PC-9 (cell line): ENCODE data around the gene ZNF385A.

Source experiments
- EZH2 ChIP-seq: fragments of 200-600 bp; sonication (generic); IDR thresholded peaks from 2 replicates; pipeline ENCODE4 v1.8.0; 2017; ENCODE audit warnings: antibody characterized with exemption, low read depth
- TF ChIP-seq, protein P1 (sequence below): fragments of 200-600 bp; sonication (generic); conservative IDR thresholded peaks from 2 replicates; pipeline ENCODE4 v1.6.1; 2017; ENCODE audit warnings: mixed run types, antibody characterized with exemption, mild to moderate bottlenecking, moderate library complexity

DNA sequence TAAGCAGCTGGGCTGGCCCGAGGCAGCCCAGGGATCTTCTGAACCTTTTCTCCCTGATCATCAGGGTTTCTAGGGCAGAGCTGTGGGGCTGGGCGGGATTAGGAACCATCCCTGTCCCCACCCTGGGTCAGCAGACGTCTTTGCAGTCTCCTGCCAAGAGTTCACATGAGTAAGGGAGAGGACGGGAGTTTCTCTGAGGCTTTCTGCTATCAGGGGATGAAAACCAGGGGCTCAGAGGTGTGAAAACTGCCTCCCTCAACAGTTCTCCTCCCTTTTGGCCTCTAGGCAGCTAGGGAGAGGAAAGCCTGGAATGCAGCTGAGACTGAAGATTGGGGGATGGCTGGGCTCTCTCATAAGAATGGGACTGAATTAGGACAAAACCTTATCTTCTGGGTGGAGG, 7.9 kb downstream of the ZNF385A start:
- TF ChIP-seq, protein P1, sequence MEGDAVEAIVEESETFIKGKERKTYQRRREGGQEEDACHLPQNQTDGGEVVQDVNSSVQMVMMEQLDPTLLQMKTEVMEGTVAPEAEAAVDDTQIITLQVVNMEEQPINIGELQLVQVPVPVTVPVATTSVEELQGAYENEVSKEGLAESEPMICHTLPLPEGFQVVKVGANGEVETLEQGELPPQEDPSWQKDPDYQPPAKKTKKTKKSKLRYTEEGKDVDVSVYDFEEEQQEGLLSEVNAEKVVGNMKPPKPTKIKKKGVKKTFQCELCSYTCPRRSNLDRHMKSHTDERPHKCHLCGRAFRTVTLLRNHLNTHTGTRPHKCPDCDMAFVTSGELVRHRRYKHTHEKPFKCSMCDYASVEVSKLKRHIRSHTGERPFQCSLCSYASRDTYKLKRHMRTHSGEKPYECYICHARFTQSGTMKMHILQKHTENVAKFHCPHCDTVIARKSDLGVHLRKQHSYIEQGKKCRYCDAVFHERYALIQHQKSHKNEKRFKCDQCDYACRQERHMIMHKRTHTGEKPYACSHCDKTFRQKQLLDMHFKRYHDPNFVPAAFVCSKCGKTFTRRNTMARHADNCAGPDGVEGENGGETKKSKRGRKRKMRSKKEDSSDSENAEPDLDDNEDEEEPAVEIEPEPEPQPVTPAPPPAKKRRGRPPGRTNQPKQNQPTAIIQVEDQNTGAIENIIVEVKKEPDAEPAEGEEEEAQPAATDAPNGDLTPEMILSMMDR: no peak
- TF ChIP-seq EZH2: no peak
